GM12874 (cell line): ENCODE measurements around the gene OSBP2.

Experiments used
- CTCF ChIP-seq: IDR thresholded peaks from 2 replicates; pipeline ENCODE4 v1.5.1; 2011; ENCODE audit warnings: low read depth, mild to moderate bottlenecking, control low read depth, low read length, moderate library complexity; ENCODE audit not compliant: insufficient read depth

The OSBP2 gene

GRCh38 chr22:30876221-30876751 lies 181.6 kb downstream of the OSBP2 start:
- no peak for TF ChIP-seq CTCF

GRCh38 chr22:30876915-30877553 lies 182.4 kb downstream of the OSBP2 start:
- no peak for TF ChIP-seq CTCF

- TF ChIP-seq CTCF: no peak
These were observed 183.2 kb downstream of the OSBP2 start for GRCh38 chr22:30877662-30878515.

GRCh38 chr22:30878516-30879414 lies 184.1 kb downstream of the OSBP2 start:
- no peak for TF ChIP-seq CTCF

GRCh38 chr22:30879415-30879797 lies 184.7 kb downstream of the OSBP2 start:
- TF ChIP-seq CTCF: no peak

GRCh38 chr22:30880181-30880601 lies 185.5 kb downstream of the OSBP2 start:
- no peak for TF ChIP-seq CTCF

GRCh38 chr22:30880847-30881246 lies 186.2 kb downstream of the OSBP2 start:
- TF ChIP-seq CTCF: no peak
